Gastrocnemius medialis (tissue), 4 donors: Measurements from ENCODE around the gene CCDC112. TPM values are rescaled to one million over a fixed set of nuclear protein-coding genes. Genes with fewer than 3 reads are reported as not detected.
"Not testable (repeated sequence)": the region's sequence is repeated elsewhere in the genome, so short reads cannot be mapped to it uniquely, and the experiment has no call there.

Experiments
- ATAC-seq, 2 donors: fragments of 150-250 bp; one replicate each; pipeline ENCODE4 v1.9.1; 2016
- DNase-seq, 2 donors: peaks; one replicate each; pipeline ENCODE4 v3.0.0-alpha.2; 2019
- H3K27ac ChIP-seq, 4 donors: fragments of 200-600 bp; sonication (generic); 1 replicate in 1 of 4; 2 replicates in 3 of 4; pipeline ENCODE4 v1.5.1; 2016 to 2018; ENCODE audit warnings: mild to moderate bottlenecking in 2 of 4, moderate library complexity in 1 of 4
- H3K27me3 ChIP-seq, 3 donors: fragments of 200-600 bp; sonication (generic) in 2 of 3; 1 replicate in 1 of 3; 2 replicates in 2 of 3; pipeline versions ENCODE4 v1.5.1 to v1.6.0; 2016 to 2019; ENCODE audit warnings: mild to moderate bottlenecking in 1 of 3, moderate library complexity in 1 of 3
- H3K36me3 ChIP-seq, 2 donors: fragments of 200-600 bp; sonication (generic) in 1 of 2; one replicate each; pipeline ENCODE4 v1.5.1; 2017 to 2018
- H3K4me1 ChIP-seq, 2 donors: fragments of 200-600 bp; sonication (generic) in 1 of 2; one replicate each; pipeline ENCODE4 v1.5.1; 2016 to 2017; ENCODE audit warnings: mild to moderate bottlenecking in 2 of 2
- H3K4me3 ChIP-seq, 4 donors: fragments of 200-600 bp; sonication (generic) in 3 of 4; 1 replicate in 1 of 4; 2 replicates in 3 of 4; pipeline ENCODE4 v1.5.1; 2016 to 2019; ENCODE audit warnings: mild to moderate bottlenecking in 2 of 4
- H3K9me3 ChIP-seq, 3 donors: fragments of 200-600 bp; sonication (generic) in 2 of 3; 1 replicate in 1 of 3; 2 replicates in 2 of 3; pipeline ENCODE4 v1.5.1; 2016 to 2019
- CTCF ChIP-seq, 5 experiments: fragments of 450-650 bp in 3 of 5; fragments of 200-600 bp in 2 of 5; sonication (generic) in 2 of 5; IDR thresholded peaks in 4 of 5; conservative IDR thresholded peaks in 1 of 5; 1 replicate in 4 of 5; 2 replicates in 1 of 5; pipeline ENCODE4 v1.5.1; 2016 to 2019; ENCODE audit warnings: antibody characterized with exemption in 5 of 5, mild to moderate bottlenecking in 3 of 5, moderate library complexity in 3 of 5
- POLR2A ChIP-seq, 2 donors: fragments of 450-650 bp; IDR thresholded peaks; one replicate each; pipeline ENCODE4 v1.6.1; 2017; ENCODE audit warnings: antibody characterized with exemption in 2 of 2, mild to moderate bottlenecking in 2 of 2, moderate library complexity in 2 of 2
- in situ Hi-C, 4 donors: fragments of 200-750 bp; cut with MboI; loops; one replicate each; pipeline versions ENCODE4 v1.15.0 to v1.8.0; 2017; ENCODE audit warnings: low sequenced_read_pairs in 4 of 4
- intact Hi-C: fragments of 100-400 bp; cut with DNase I; formaldehyde crosslinking; loops from one replicate; pipeline ENCODE4 v1.15.1; 2023; ENCODE audit warnings: low total_unique reads
- total RNA-seq, 4 donors: library from RNA; depleted of rRNA; stranded (reverse); fragments of >200 nt; gene quantifications; one replicate each; pipeline versions ENCODE4 v1.1.0 to v1.2.3, GENCODE V29; 2016

Gene CCDC112
- total RNA-seq, 4 donors from 2014 or later, result 2.1 to 4.8 (median 3.8) TPM

- in situ Hi-C loops (no loop called here), intact Hi-C loops (no loop called here)
- peak; percentile 93 to 95 for ATAC-seq
- Histone ChIP-seq H3K36me3 (no peaks in the 10 kb centered on the region), H3K9me3 (no peaks in the 10 kb centered on the region), H3K27me3 (no peaks in the 10 kb centered on the region), H3K4me3 (peak within 1 kb of the TSS; percentile 61 to 100 (median 82)), H3K4me1 (peaks cover 17 to 18% of the 10 kb centered on the region in 2 donors), H3K27ac (peak within 1 kb of the TSS; percentile 76 to 88 (median 84))
- TF ChIP-seq POLR2A (IDR thresholded peaks at IDR 0.05), result peak in 1 of 2 donors; percentile 20
- TF ChIP-seq CTCF (IDR thresholded peaks at IDR 0.05 in 4 of 5, conservative IDR thresholded peaks at IDR 0.05 in 1 of 5), result no peak
- peak; percentile 49 to 66 for DNase-seq
These were observed 34.0 kb downstream of the CCDC112 start, which contains the start of gene PGGT1B for GRCh38 chr5:115262321-115263077. TSS of gene PGGT1B (minus strand) at chr5:115262877. CDS start at chr5:115262851, 26 bp downstream.

DNA sequence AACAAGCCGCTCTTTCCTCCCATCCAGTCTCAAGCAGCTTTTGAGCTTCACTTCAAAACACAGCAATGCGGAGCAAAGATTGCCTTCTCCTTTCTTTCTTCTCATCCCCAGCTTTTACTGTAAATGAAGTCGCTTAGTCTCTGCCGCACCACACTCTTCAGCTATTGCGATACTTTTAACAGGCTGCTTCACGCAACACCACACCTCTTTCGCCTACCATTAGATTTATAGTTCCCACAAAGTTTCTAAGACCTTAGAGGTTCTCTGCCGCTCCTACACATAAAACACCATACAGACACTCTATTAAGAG lies 34.5 kb downstream of the CCDC112 start:
- intact Hi-C loops (no loop called here), in situ Hi-C loops (no loop called here)
- Histone ChIP-seq H3K36me3 (no peaks in the 10 kb centered on the region), H3K4me3 (peak overlapping the region; percentile 61 to 100 (median 82)), H3K4me1 (peaks cover 17 to 18% of the 10 kb centered on the region in 2 donors), H3K27ac (peak overlapping the region; percentile 76 to 88 (median 84)), H3K27me3 (no peaks in the 10 kb centered on the region), H3K9me3 (no peaks in the 10 kb centered on the region)
- DNase-seq (no peak), ATAC-seq (peak; percentile 10 to 17)
- no peak for TF ChIP-seq CTCF (IDR thresholded peaks at IDR 0.05 in 4 of 5, conservative IDR thresholded peaks at IDR 0.05 in 1 of 5)
- TF ChIP-seq POLR2A (IDR thresholded peaks at IDR 0.05), result no peak

- in situ Hi-C loops, result no loop called here
- Histone ChIP-seq H3K27me3 (no peaks in the 10 kb centered on the region), H3K4me1 (peaks cover 17 to 18% of the 10 kb centered on the region in 2 donors), H3K4me3 (no peak overlapping the region), H3K36me3 (no peaks in the 10 kb centered on the region), H3K27ac (no peak overlapping the region), H3K9me3 (no peaks in the 10 kb centered on the region)
- intact Hi-C loops, result no loop called here
- TF ChIP-seq CTCF (IDR thresholded peaks at IDR 0.05 in 4 of 5, conservative IDR thresholded peaks at IDR 0.05 in 1 of 5), result no peak
- no peak for TF ChIP-seq POLR2A (IDR thresholded peaks at IDR 0.05)
- DNase-seq (no peak), ATAC-seq (no peak)
These were observed 36.2 kb downstream of the CCDC112 start for GRCh38 chr5:115260248-115260647.

DNA sequence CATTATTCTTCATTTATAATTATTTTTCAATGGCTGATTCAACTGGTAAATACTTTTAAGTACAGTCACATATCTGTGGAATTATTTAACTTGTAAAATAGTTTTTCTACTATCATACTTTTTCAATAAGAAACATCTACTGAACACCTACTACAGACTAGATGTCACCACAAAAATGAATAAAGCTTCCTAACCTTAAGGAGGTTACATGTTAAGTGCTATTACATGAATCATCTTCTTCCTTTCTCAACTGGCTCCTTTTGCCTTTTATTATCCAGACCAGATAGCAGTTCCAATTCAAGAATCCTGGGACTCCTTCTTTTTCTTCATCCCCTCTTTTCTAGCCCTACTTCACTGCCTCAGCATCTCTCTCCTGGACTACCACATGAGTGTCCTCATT lies 38.5 kb downstream of the CCDC112 start:
- ATAC-seq (no peak), DNase-seq (no peak)
- in situ Hi-C loops (no loop called here), intact Hi-C loops (no loop called here)
- no peak overlapping the region for H3K27ac ChIP-seq
- TF ChIP-seq POLR2A (IDR thresholded peaks at IDR 0.05) (no peak), CTCF (IDR thresholded peaks at IDR 0.05 in 4 of 5, conservative IDR thresholded peaks at IDR 0.05 in 1 of 5) (no peak)
- H3K36me3 ChIP-seq, result no peaks in the 10 kb centered on the region
- H3K27me3 ChIP-seq, result no peaks in the 10 kb centered on the region
- no peaks in the 10 kb centered on the region for H3K9me3 ChIP-seq
- H3K4me3 ChIP-seq, result no peak overlapping the region
- peaks cover 17 to 18% of the 10 kb centered on the region in 2 donors for H3K4me1 ChIP-seq

GRCh38 chr5:115249379-115249778 lies 47.1 kb downstream of the CCDC112 start:
- H3K27me3 ChIP-seq, H3K4me3 ChIP-seq, DNase-seq, H3K36me3 ChIP-seq, H3K27ac ChIP-seq, ATAC-seq, H3K9me3 ChIP-seq, H3K4me1 ChIP-seq: not testable (repeated sequence)
- in situ Hi-C loops, result loop anchor here in 3 of 4 donors (5.0 to 10.0 kb wide), 2 partner anchors 152 to 155 kb away; no protein-coding TSS in a partner anchor
- intact Hi-C loops, result loop anchor here (10.0 kb wide), 1 partner anchor 1645 kb away; no protein-coding TSS in a partner anchor
